Thoracic aorta (tissue), 2 donors: ENCODE data around the gene TEX54. TPM values are rescaled to one million over a fixed set of nuclear protein-coding genes. Genes with fewer than 3 reads are reported as not detected.
"Not testable (repeated sequence)": the region's sequence is repeated elsewhere in the genome, so short reads cannot be mapped to it uniquely, and the experiment has no call there.

Experiments used
- ATAC-seq: fragments of 150-250 bp; one replicate; pipeline ENCODE4 v1.8.0; 2017; ENCODE audit warnings: low read depth; ENCODE audit not compliant: insufficient number of reproducible peaks, low FRiP score
- DNase-seq: peaks from one replicate; pipeline ENCODE4 v3.0.0-alpha.2; 2020; ENCODE audit warnings: low spot score
- H3K27ac ChIP-seq, 2 donors: fragments of 200-600 bp; sonication (generic); 1 replicate in 1 of 2; 2 replicates in 1 of 2; pipeline ENCODE4 v1.5.1; 2016; ENCODE audit warnings: mild to moderate bottlenecking in 2 of 2, moderate library complexity in 2 of 2
- H3K27me3 ChIP-seq: fragments of 200-600 bp; sonication (generic); replicated peaks from 2 replicates; pipeline ENCODE4 v1.6.0; 2016; ENCODE audit warnings: mild to moderate bottlenecking; ENCODE audit not compliant: insufficient read depth
- H3K36me3 ChIP-seq: fragments of 200-600 bp; sonication (generic); one replicate; pipeline ENCODE4 v1.5.1; 2016
- H3K4me1 ChIP-seq, 2 donors: fragments of 200-600 bp; sonication (generic); 1 replicate in 1 of 2; 2 replicates in 1 of 2; pipeline versions ENCODE4 v1.5.1 to v1.6.0; 2016; ENCODE audit warnings: low read depth in 2 of 2, mild to moderate bottlenecking in 1 of 2; ENCODE audit not compliant: control insufficient read depth in 1 of 2
- H3K4me3 ChIP-seq: fragments of 200-600 bp; sonication (generic); 2 replicates; pipeline ENCODE4 v1.5.1; 2016; ENCODE audit warnings: mild to moderate bottlenecking
- H3K9me3 ChIP-seq: fragments of 200-600 bp; sonication (generic); 2 replicates; pipeline ENCODE4 v1.5.1; 2016
- CTCF ChIP-seq: fragments of 200-600 bp; sonication (generic); IDR thresholded peaks from one replicate; pipeline ENCODE4 v1.5.1; 2019; ENCODE audit warnings: antibody characterized with exemption
- total RNA-seq, 2 donors: library from RNA; depleted of rRNA; stranded (reverse); fragments of >200 nt; gene quantifications; one replicate each; pipeline versions ENCODE4 v1.1.0 to v1.2.3, GENCODE V29; 2016

The TEX54 gene
- total RNA-seq, 2 donors from 2014 or later, result not detected

- Histone ChIP-seq H3K4me1 (peaks cover 7 to 24% of the 10 kb centered on the region in 2 donors), H3K36me3 (no peaks in the 10 kb centered on the region), H3K27me3 (no peaks in the 10 kb centered on the region), H3K9me3 (no peaks in the 10 kb centered on the region), H3K27ac (peak overlapping the region; percentile 97 to 100), H3K4me3 (peak overlapping the region; percentile 85)
- TF ChIP-seq CTCF, result no peak
- ATAC-seq (no peak), DNase-seq (no peak)
Measured at GRCh38 chr11:62842171-62842741, 9.6 kb upstream of the TEX54 start.

GRCh38 chr11:62841361-62842170 is 8.9 kb upstream of the TEX54 start:
- ATAC-seq (peak; percentile 67), DNase-seq (peak; percentile 69)
- H3K36me3 ChIP-seq, result no peaks in the 10 kb centered on the region
- H3K4me1 ChIP-seq, result peaks cover 7 to 24% of the 10 kb centered on the region in 2 donors
- H3K27me3 ChIP-seq, result no peaks in the 10 kb centered on the region
- TF ChIP-seq CTCF, result no peak
- peak overlapping the region; percentile 85 for H3K4me3 ChIP-seq
- no peaks in the 10 kb centered on the region for H3K9me3 ChIP-seq
- peak overlapping the region; percentile 97 to 100 for H3K27ac ChIP-seq

- peak; percentile 37 for DNase-seq
- peaks cover 7 to 24% of the 10 kb centered on the region in 2 donors for H3K4me1 ChIP-seq
- H3K4me3 ChIP-seq, result peak overlapping the region; percentile 85
- not testable (repeated sequence) for H3K36me3 ChIP-seq, H3K9me3 ChIP-seq, H3K27me3 ChIP-seq
- peak; percentile 0 for ATAC-seq
- H3K27ac ChIP-seq, result peak overlapping the region; percentile 97 to 100
Measured at GRCh38 chr11:62840721-62841360, 8.2 kb upstream of the TEX54 start.

GRCh38 chr11:62839050-62839945 is 6.7 kb upstream of the TEX54 start, which contains the start of gene WDR74:
Gene WDR74, minus strand, starts transcription at chr11:62839590. Its CDS starts 20 bp downstream, at chr11:62839570.
- H3K27me3 ChIP-seq, result no peaks in the 10 kb centered on the region
- DNase-seq (peak; percentile 61), ATAC-seq (peak; percentile 62)
- H3K9me3 ChIP-seq, result no peaks in the 10 kb centered on the region
- peaks cover 7 to 24% of the 10 kb centered on the region in 2 donors for H3K4me1 ChIP-seq
- peak within 1 kb of the TSS; percentile 97 to 100 for H3K27ac ChIP-seq
- peak within 1 kb of the TSS; percentile 85 for H3K4me3 ChIP-seq
- H3K36me3 ChIP-seq, result peaks cover 16% of the 10 kb centered on the region
- TF ChIP-seq CTCF, result no peak

- no peak for TF ChIP-seq CTCF
- Histone ChIP-seq H3K36me3 (peaks cover 16% of the 10 kb centered on the region), H3K4me3 (no peak overlapping the region), H3K4me1 (peaks cover 17 to 37% of the 10 kb centered on the region in 2 donors), H3K27me3 (no peaks in the 10 kb centered on the region), H3K9me3 (no peaks in the 10 kb centered on the region), H3K27ac (no peak overlapping the region)
- no peak for ATAC-seq
- no peak for DNase-seq
Measured at GRCh38 chr11:62835336-62835735, 2.7 kb upstream of the TEX54 start.
